GM23338 (cell line): ENCODE measurements around the gene TCERG1L. TPM values are rescaled to one million over a fixed set of nuclear protein-coding genes. Genes with fewer than 3 reads are reported as not detected.

Source experiments
- ATAC-seq: fragments of 200-7000 bp; cut with Tn5 transposase; 3 replicates; pipeline ENCODE4 v1.9.1; 2020
- DNase-seq: peaks from one replicate; pipeline ENCODE4 v3.0.0-alpha.2; 2015; ENCODE audit warnings: low spot score
- H2AFZ ChIP-seq: fragments of 200-600 bp; sonication (generic); 2 replicates; pipeline ENCODE4 v1.8.0; 2016; ENCODE audit warnings: antibody characterized with exemption, mild to moderate bottlenecking, moderate library complexity
- H3F3A ChIP-seq: fragments of 200-600 bp; sonication (generic); replicated peaks from 2 replicates; pipeline ENCODE4 v1.8.0; 2017; ENCODE audit warnings: antibody characterized with exemption, mixed run types, low read depth
- H3K27ac ChIP-seq: fragments of 200-600 bp; sonication (generic); 2 replicates; pipeline ENCODE4 v1.6.1; 2016; ENCODE audit warnings: low read depth
- H3K27me3 ChIP-seq: fragments of 200-600 bp; sonication (generic); 2 replicates; pipeline ENCODE4 v1.8.0; 2016; ENCODE audit warnings: mild to moderate bottlenecking, mixed run types, moderate library complexity; ENCODE audit not compliant: insufficient read depth
- H3K36me3 ChIP-seq: fragments of 200-600 bp; sonication (generic); 2 replicates; pipeline ENCODE4 v1.8.0; 2016; ENCODE audit warnings: mild to moderate bottlenecking; ENCODE audit not compliant: insufficient read depth
- H3K4me1 ChIP-seq: fragments of 200-600 bp; sonication (generic); 2 replicates; pipeline ENCODE4 v1.8.0; 2016; ENCODE audit warnings: mild to moderate bottlenecking, moderate library complexity; ENCODE audit not compliant: insufficient read depth
- H3K4me2 ChIP-seq: fragments of 200-600 bp; sonication (generic); 2 replicates; pipeline ENCODE4 v1.7.1; 2017; ENCODE audit warnings: mixed run types
- H3K4me3 ChIP-seq: fragments of 200-600 bp; sonication (generic); 2 replicates; pipeline ENCODE4 v1.6.1; 2016; ENCODE audit warnings: mixed run types
- H3K79me2 ChIP-seq: fragments of 200-600 bp; sonication (generic); replicated peaks from 2 replicates; pipeline ENCODE4 v1.8.0; 2017; ENCODE audit warnings: mild to moderate bottlenecking; ENCODE audit not compliant: insufficient read depth
- H3K9me2 ChIP-seq: fragments of 200-600 bp; sonication (generic); 2 replicates; pipeline ENCODE4 v1.8.0; 2017; ENCODE audit not compliant: insufficient read depth
- H4K20me1 ChIP-seq: fragments of 200-600 bp; sonication (generic); replicated peaks from 2 replicates; pipeline ENCODE4 v1.8.0; 2017; ENCODE audit warnings: mild to moderate bottlenecking; ENCODE audit not compliant: insufficient read depth
- H3K27ac Mint-ChIP-seq: 2 replicates; pipeline ENCODE4 v1.8.0; 2020; ENCODE audit warnings: inconsistent platforms, mild to moderate bottlenecking, moderate library complexity, mixed read lengths
- H3K27me3 Mint-ChIP-seq: 3 replicates; pipeline ENCODE4 v1.8.0; 2022; ENCODE audit warnings: low read depth, mild to moderate bottlenecking, moderate library complexity, mixed read lengths, inconsistent platforms; ENCODE audit not compliant: insufficient read depth, poor library complexity
- H3K36me3 Mint-ChIP-seq: 3 replicates; pipeline ENCODE4 v1.8.0; 2021; ENCODE audit warnings: low read depth, mild to moderate bottlenecking, inconsistent platforms, moderate library complexity, mixed read lengths
- H3K4me1 Mint-ChIP-seq: 3 replicates; pipeline ENCODE4 v1.8.0; 2020; ENCODE audit warnings: mild to moderate bottlenecking, inconsistent platforms, mixed read lengths
- H3K4me3 Mint-ChIP-seq: 3 replicates; pipeline ENCODE4 v1.8.0; 2021; ENCODE audit warnings: moderate library complexity, mild to moderate bottlenecking, inconsistent platforms, mixed read lengths
- H3K9me3 Mint-ChIP-seq: 3 replicates; pipeline ENCODE4 v1.8.0; 2020; ENCODE audit warnings: moderate library complexity, mild to moderate bottlenecking, inconsistent platforms, mixed read lengths
- CTCF ChIP-seq, 2 experiments: fragments of 200-600 bp in 1 of 2; sonication (generic) in 1 of 2; conservative IDR thresholded peaks; 2 replicates each; pipeline versions ENCODE4 v1.5.1 to v1.6.1; 2016 to 2017; ENCODE audit warnings: antibody characterized with exemption in 2 of 2, low read depth in 2 of 2, mild to moderate bottlenecking in 2 of 2, moderate library complexity in 1 of 2
- EZH2 ChIP-seq: fragments of 200-600 bp; sonication (generic); IDR thresholded peaks from one replicate; pipeline ENCODE4 v1.8.0; 2017; ENCODE audit warnings: antibody characterized with exemption, mild to moderate bottlenecking, low read depth; ENCODE audit not compliant: unreplicated experiment
- EZH2phosphoT487 ChIP-seq: fragments of 200-600 bp; sonication (generic); IDR thresholded peaks from one replicate; pipeline ENCODE4 v1.8.1; 2018; ENCODE audit warnings: antibody characterized with exemption; ENCODE audit not compliant: unreplicated experiment
- JUNB ChIP-seq: IDR thresholded peaks from one replicate; pipeline ENCODE4 v1.6.1; 2016; ENCODE audit warnings: antibody characterized with exemption; ENCODE audit not compliant: unreplicated experiment
- NANOG ChIP-seq: IDR thresholded peaks from 2 replicates; pipeline ENCODE4 v1.6.1; 2016; ENCODE audit warnings: antibody characterized with exemption, borderline replicate concordance
- POLR2AphosphoS5 ChIP-seq: IDR thresholded peaks from 2 replicates; pipeline ENCODE4 v1.6.1; 2016; ENCODE audit warnings: antibody characterized with exemption, low read depth
- REST ChIP-seq: IDR thresholded peaks from one replicate; pipeline ENCODE4 v1.6.1; 2018; ENCODE audit warnings: antibody characterized with exemption; ENCODE audit not compliant: unreplicated experiment
- STAT1 ChIP-seq: IDR thresholded peaks from one replicate; pipeline ENCODE4 v1.6.1; 2016; ENCODE audit warnings: antibody characterized with exemption; ENCODE audit not compliant: unreplicated experiment
- ZNF114 ChIP-seq: fragments of 250-450 bp; sonication (Bioruptor Pico); IDR thresholded peaks from 2 replicates; pipeline ENCODE4 v1.5.0; 2020; ENCODE audit warnings: mild to moderate bottlenecking, moderate library complexity
- ZNF331 ChIP-seq: fragments of 250-450 bp; sonication (Bioruptor Pico); IDR thresholded peaks from 2 replicates; pipeline ENCODE4 v1.5.0; 2020; ENCODE audit warnings: low read depth, mild to moderate bottlenecking, moderate library complexity
- polyA plus RNA-seq: library from polyadenylated mRNA; unstranded; fragments of >200 nt; fragmentation: Nextera tagmentation; extraction: Ambion mirVana; gene quantifications from 2 replicates; pipeline ENCODE4 v1.2.1, GENCODE V29; 2016
- total RNA-seq: library from RNA; depleted of rRNA; stranded (reverse); fragments of >200 nt; shearing (Covaris generic); gene quantifications from 2 replicates; pipeline ENCODE4 v1.2.3, GENCODE V29; 2014

TCERG1L gene
- total and polyA plus RNA-seq, 2 experiments from 2014 or later = 3.9 to 5.5 TPM

DNA sequence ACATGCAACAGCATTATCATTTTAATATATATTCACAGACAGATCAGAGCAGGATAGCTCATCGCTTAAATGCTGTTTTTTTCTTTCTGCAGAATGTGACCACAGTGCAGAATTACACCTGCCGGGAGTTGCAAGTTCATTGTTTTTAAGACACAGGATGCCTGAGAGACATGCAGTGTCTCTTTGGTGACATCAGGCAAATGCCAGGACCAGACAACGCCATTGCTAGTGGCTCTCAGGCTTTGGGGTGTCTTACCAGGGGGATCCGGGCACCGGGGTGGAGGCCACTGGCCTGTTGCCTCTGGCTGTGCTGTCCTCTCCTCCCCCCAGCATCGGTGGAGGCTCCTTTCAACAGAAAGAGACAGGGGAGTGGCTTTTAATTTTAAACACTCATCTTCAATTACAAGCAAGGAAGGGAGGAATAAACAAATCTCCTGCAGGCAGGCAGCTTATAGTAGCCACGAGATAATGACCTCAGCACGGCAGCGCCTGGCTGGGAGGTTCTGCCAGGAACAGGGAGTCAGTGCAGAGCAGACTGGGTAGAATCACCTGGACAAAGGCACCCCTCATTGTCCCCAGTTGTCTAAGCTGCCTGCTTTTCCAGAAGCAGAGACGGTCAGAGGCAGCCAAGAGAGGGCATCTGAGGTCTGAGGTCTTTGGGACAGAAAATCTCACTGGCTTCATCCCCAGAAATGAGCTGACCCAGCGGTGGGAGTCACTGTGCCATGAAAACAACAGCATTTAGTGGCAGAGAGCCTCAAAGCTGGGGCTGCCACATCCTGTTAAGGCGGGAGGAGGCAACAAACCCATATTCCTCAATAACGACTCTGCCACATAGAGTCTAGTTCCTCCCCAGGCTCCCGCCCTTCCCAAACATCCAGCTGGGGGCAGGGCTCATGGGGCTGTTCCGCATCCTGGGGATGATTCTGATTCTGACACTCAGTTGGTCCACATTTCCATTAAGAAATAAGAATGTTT is 148.4 kb downstream of the TCERG1L start:
- Histone ChIP-seq H3K4me2 (no peak overlapping the region), H3K4me1 (no peaks in the 10 kb centered on the region), H3K27ac (no peak overlapping the region), H2AFZ (no peak overlapping the region), H4K20me1 (no peaks in the 10 kb centered on the region), H3K36me3 (no peaks in the 10 kb centered on the region), H3K9me2 (no peaks in the 10 kb centered on the region), H3K79me2 (no peaks in the 10 kb centered on the region), H3K27me3 (no peaks in the 10 kb centered on the region), H3K4me3 (no peak overlapping the region), H3F3A (no peaks in the 10 kb centered on the region)
- Mint-ChIP-seq H3K36me3 (peaks cover 13% of the 10 kb centered on the region), H3K4me3 (no peak overlapping the region), H3K4me1 (peaks cover 5% of the 10 kb centered on the region; the same call in 1 of the 3 replicates), H3K27me3 (peaks cover 2% of the 10 kb centered on the region), H3K9me3 (peaks cover 88% of the 10 kb centered on the region), H3K27ac (no peak overlapping the region)
- no peak for DNase-seq
- TF ChIP-seq JUNB (no peak), CTCF (conservative IDR thresholded peaks at IDR 0.05; ENCODE audit: low read depth in 2 of 2) (no peak), STAT1 (no peak), EZH2 (no peak), REST (no peak), ZNF331 (no peak)
- no peak for ATAC-seq

DNA sequence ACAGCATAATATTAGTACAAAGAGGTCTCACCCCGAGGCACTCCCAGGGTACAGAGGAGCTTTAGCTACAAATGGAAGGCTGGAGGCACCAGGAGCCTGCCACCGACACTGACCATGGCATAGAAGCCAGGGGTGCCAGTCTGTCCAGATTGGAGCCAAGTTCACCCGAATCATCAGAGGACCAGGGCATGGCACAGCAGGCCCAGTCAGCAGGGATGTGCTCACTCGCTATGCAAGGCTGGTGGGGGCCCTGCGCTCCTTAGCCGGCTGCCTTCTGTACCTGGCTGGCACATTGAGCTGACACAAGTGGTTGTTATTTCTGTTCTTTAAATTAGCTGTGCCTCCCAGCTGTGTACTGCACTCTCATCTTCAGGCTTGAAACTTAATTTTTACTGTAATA is 149.3 kb downstream of the TCERG1L start:
- H2AFZ ChIP-seq = no peak overlapping the region
- no peaks in the 10 kb centered on the region for H3K27me3 ChIP-seq
- H3K27ac ChIP-seq = no peak overlapping the region
- peaks cover 5% of the 10 kb centered on the region; the same call in 1 of the 3 replicates for H3K4me1 Mint-ChIP-seq
- no peaks in the 10 kb centered on the region for H4K20me1 ChIP-seq
- no peak overlapping the region for H3K4me2 ChIP-seq
- H3K4me1 ChIP-seq = no peaks in the 10 kb centered on the region
- H3K9me3 Mint-ChIP-seq = peaks cover 90% of the 10 kb centered on the region
- peaks cover 2% of the 10 kb centered on the region for H3K27me3 Mint-ChIP-seq
- H3K79me2 ChIP-seq = no peaks in the 10 kb centered on the region
- no peak overlapping the region for H3K4me3 Mint-ChIP-seq
- no peak for ATAC-seq
- no peak overlapping the region for H3K4me3 ChIP-seq
- no peak for DNase-seq
- H3F3A ChIP-seq = no peaks in the 10 kb centered on the region
- no peak overlapping the region for H3K27ac Mint-ChIP-seq
- no peaks in the 10 kb centered on the region for H3K36me3 ChIP-seq
- H3K9me2 ChIP-seq = no peaks in the 10 kb centered on the region
- peaks cover 13% of the 10 kb centered on the region for H3K36me3 Mint-ChIP-seq
- TF ChIP-seq EZH2phosphoT487 (no peak), NANOG (no peak), EZH2 (no peak), CTCF (conservative IDR thresholded peaks at IDR 0.05; ENCODE audit: low read depth in 2 of 2) (no peak), ZNF114 (CRISPR knock-in tag) (no peak), POLR2AphosphoS5 (no peak)
